Trophoblast cell (in vitro differentiated cells and primary cell): ENCODE data around the gene NDUFA5.

Source experiments
- DNase-seq, 2 donors: peaks; one replicate each; pipeline ENCODE4 v3.0.0-alpha.2; 2016
- H2AFZ ChIP-seq: 2 replicates; pipeline ENCODE4 v1.6.1; 2013; ENCODE audit warnings: low read length, moderate library complexity, mild to moderate bottlenecking; ENCODE audit not compliant: insufficient read depth, poor library complexity
- H2AK5ac ChIP-seq: 2 replicates; pipeline ENCODE4 v1.6.1; 2013; ENCODE audit warnings: mild to moderate bottlenecking, low read length
- H2BK120ac ChIP-seq: 2 replicates; pipeline ENCODE4 v1.6.1; 2013; ENCODE audit warnings: low read length, mild to moderate bottlenecking, moderate library complexity; ENCODE audit not compliant: insufficient read depth, poor library complexity
- H2BK12ac ChIP-seq: 2 replicates; pipeline ENCODE4 v1.6.1; 2013; ENCODE audit warnings: mild to moderate bottlenecking, low read length, moderate library complexity
- H2BK5ac ChIP-seq: 2 replicates; pipeline ENCODE4 v1.6.1; 2013; ENCODE audit warnings: low read length, low read depth, moderate library complexity, mild to moderate bottlenecking; ENCODE audit not compliant: poor library complexity
- H3K14ac ChIP-seq: 2 replicates; pipeline ENCODE4 v1.6.1; 2013; ENCODE audit warnings: mild to moderate bottlenecking, low read length
- H3K18ac ChIP-seq: 2 replicates; pipeline ENCODE4 v1.6.1; 2013; ENCODE audit warnings: mild to moderate bottlenecking, low read length
- H3K23ac ChIP-seq: 2 replicates; pipeline ENCODE4 v1.6.1; 2013; ENCODE audit warnings: low read length
- H3K27ac ChIP-seq: 2 replicates; pipeline ENCODE4 v1.5.1; 2013; ENCODE audit warnings: low read depth, mild to moderate bottlenecking, inconsistent platforms, low read length, moderate library complexity
- H3K27me3 ChIP-seq: 2 replicates; pipeline ENCODE4 v1.6.1; 2013; ENCODE audit warnings: inconsistent platforms, mild to moderate bottlenecking, low read length, moderate library complexity; ENCODE audit not compliant: insufficient read depth
- H3K36me3 ChIP-seq, 2 experiments: 1 replicate in 1 of 2; 2 replicates in 1 of 2; pipeline ENCODE4 v1.6.1; 2013; ENCODE audit warnings: low read length in 2 of 2, mild to moderate bottlenecking in 2 of 2, moderate library complexity in 1 of 2; ENCODE audit not compliant: insufficient read depth in 2 of 2, control insufficient read depth in 1 of 2
- H3K4ac ChIP-seq: 2 replicates; pipeline ENCODE4 v1.6.1; 2013; ENCODE audit warnings: low read depth, mild to moderate bottlenecking, low read length, moderate library complexity
- H3K4me1 ChIP-seq, 2 experiments: 1 replicate in 1 of 2; 2 replicates in 1 of 2; pipeline ENCODE4 v1.6.1; 2013; ENCODE audit warnings: low read length in 2 of 2, mild to moderate bottlenecking in 2 of 2, moderate library complexity in 1 of 2; ENCODE audit not compliant: insufficient read depth in 2 of 2, control insufficient read depth in 1 of 2
- H3K4me2 ChIP-seq: 2 replicates; pipeline ENCODE4 v1.6.1; 2013; ENCODE audit warnings: inconsistent platforms, mild to moderate bottlenecking, low read length, moderate library complexity
- H3K4me3 ChIP-seq: 2 replicates; pipeline ENCODE4 v1.5.1; 2013; ENCODE audit warnings: mild to moderate bottlenecking, low read depth, low read length, inconsistent platforms
- H3K79me1 ChIP-seq: one replicate; pipeline ENCODE4 v1.6.1; 2013; ENCODE audit warnings: low read length
- H3K79me2 ChIP-seq: 2 replicates; pipeline ENCODE4 v1.6.1; 2013; ENCODE audit warnings: low read length, mild to moderate bottlenecking; ENCODE audit not compliant: control insufficient read depth, insufficient read depth, poor library complexity
- H3K9ac ChIP-seq: 2 replicates; pipeline ENCODE4 v1.6.1; 2013; ENCODE audit warnings: mild to moderate bottlenecking, low read length
- H3K9me3 ChIP-seq: 2 replicates; pipeline ENCODE4 v1.6.1; 2013; ENCODE audit warnings: low read depth, mild to moderate bottlenecking, control low read depth, inconsistent platforms, low read length; ENCODE audit not compliant: insufficient read depth
- H4K12ac ChIP-seq: 2 replicates; pipeline ENCODE4 v1.6.1; 2013; ENCODE audit warnings: low read depth, mild to moderate bottlenecking, low read length, moderate library complexity
- H4K8ac ChIP-seq: 2 replicates; pipeline ENCODE4 v1.6.1; 2013; ENCODE audit warnings: low read depth, mild to moderate bottlenecking, low read length, moderate library complexity
- H4K91ac ChIP-seq: one replicate; pipeline ENCODE4 v1.6.1; 2013; ENCODE audit warnings: low read depth, mild to moderate bottlenecking, low read length, moderate library complexity
- WGBS: extraction: QIAGEN DNeasy Blood & Tissue Kit; methylation state at CpG from one replicate; pipeline ENCODE4 v1.1.7; 2013; ENCODE audit warnings: missing lambda C conversion rate; ENCODE audit not compliant: insufficient read length, insufficient coverage; ENCODE audit errors: extremely low coverage; 5-methylcytosine and 5-hydroxymethylcytosine counted together

Gene NDUFA5

GRCh38 chr7:123494193-123494796 lies 63.3 kb downstream of the NDUFA5 start:
- no peak overlapping the region for H3K4me2 ChIP-seq
- no peak overlapping the region for H3K18ac ChIP-seq
- no peak overlapping the region for H3K4ac ChIP-seq
- no peak overlapping the region for H3K23ac ChIP-seq
- H4K91ac ChIP-seq = no peak overlapping the region
- no peak overlapping the region for H2BK5ac ChIP-seq
- H3K4me1 ChIP-seq = no peaks in the 10 kb centered on the region
- H2AK5ac ChIP-seq = no peak overlapping the region
- no peak overlapping the region for H2AFZ ChIP-seq
- no CpG with 5 or more reads among the region's 3 CpGs for WGBS
- no peak overlapping the region for H4K8ac ChIP-seq
- H3K79me2 ChIP-seq = no peaks in the 10 kb centered on the region
- no peak overlapping the region for H2BK12ac ChIP-seq
- H3K9ac ChIP-seq = no peak overlapping the region
- H2BK120ac ChIP-seq = no peak overlapping the region
- no peak overlapping the region for H3K4me3 ChIP-seq
- no peaks in the 10 kb centered on the region for H3K9me3 ChIP-seq
- no peaks in the 10 kb centered on the region for H3K79me1 ChIP-seq
- H4K12ac ChIP-seq = no peak overlapping the region
- no peaks in the 10 kb centered on the region for H3K36me3 ChIP-seq
- no peak overlapping the region for H3K14ac ChIP-seq
- H3K27me3 ChIP-seq = no peaks in the 10 kb centered on the region
- H3K27ac ChIP-seq = no peak overlapping the region
- peak; percentile 22 to 77 for DNase-seq

GRCh38 chr7:123492485-123492884 lies 65.1 kb downstream of the NDUFA5 start:
- no peaks in the 10 kb centered on the region for H3K9me3 ChIP-seq
- peak in 1 of 2 donors; percentile 5 for DNase-seq
- H2AK5ac ChIP-seq = no peak overlapping the region
- H3K27me3 ChIP-seq = no peaks in the 10 kb centered on the region
- WGBS = no CpG with 5 or more reads among the region's 3 CpGs
- H3K23ac ChIP-seq = no peak overlapping the region
- no peak overlapping the region for H2BK12ac ChIP-seq
- H3K79me2 ChIP-seq = no peaks in the 10 kb centered on the region
- H3K4ac ChIP-seq = no peak overlapping the region
- no peak overlapping the region for H3K9ac ChIP-seq
- no peak overlapping the region for H3K14ac ChIP-seq
- H4K12ac ChIP-seq = no peak overlapping the region
- H4K91ac ChIP-seq = no peak overlapping the region
- no peak overlapping the region for H3K18ac ChIP-seq
- no peaks in the 10 kb centered on the region for H3K4me1 ChIP-seq
- H2AFZ ChIP-seq = no peak overlapping the region
- H2BK5ac ChIP-seq = no peak overlapping the region
- H3K4me2 ChIP-seq = no peak overlapping the region
- no peaks in the 10 kb centered on the region for H3K79me1 ChIP-seq
- no peaks in the 10 kb centered on the region for H3K36me3 ChIP-seq
- no peak overlapping the region for H2BK120ac ChIP-seq
- no peak overlapping the region for H3K4me3 ChIP-seq
- H3K27ac ChIP-seq = no peak overlapping the region
- no peak overlapping the region for H4K8ac ChIP-seq
